ENCODE measurements around the gene GAL3ST2. TPM values are rescaled to one million over a fixed set of nuclear protein-coding genes. Genes with fewer than 3 reads are reported as not detected.
"Not testable (repeated sequence)": the region's sequence is repeated elsewhere in the genome, so short reads cannot be mapped to it uniquely, and the experiment has no call there.

Gene GAL3ST2
- total RNA-seq, 1 donor from 2014 or later, result 0.55 TPM

DNA sequence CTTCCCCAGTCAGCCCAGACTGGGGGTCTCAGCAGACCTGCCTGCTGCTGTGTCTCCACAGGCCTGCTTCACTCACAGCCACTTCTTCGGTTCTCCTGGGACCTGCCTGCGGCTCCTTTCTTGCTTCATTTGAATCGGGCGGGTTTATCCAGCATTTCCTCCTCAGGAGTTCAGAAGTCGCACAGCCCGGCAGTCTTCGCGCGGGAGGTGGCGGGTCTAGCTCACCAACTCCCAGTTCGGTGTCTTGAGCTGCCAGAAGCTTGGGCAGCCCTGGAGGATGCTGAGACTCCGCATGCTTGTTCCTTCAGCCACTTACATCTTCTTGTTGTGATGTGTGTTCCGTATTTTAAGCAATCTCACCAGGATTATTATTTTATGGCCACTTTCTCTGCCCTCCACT lies 31.3 kb upstream of the GAL3ST2 start:
- DNase-seq (ENCODE audit: low spot score) (no peak), ATAC-seq (no peak)

DNA sequence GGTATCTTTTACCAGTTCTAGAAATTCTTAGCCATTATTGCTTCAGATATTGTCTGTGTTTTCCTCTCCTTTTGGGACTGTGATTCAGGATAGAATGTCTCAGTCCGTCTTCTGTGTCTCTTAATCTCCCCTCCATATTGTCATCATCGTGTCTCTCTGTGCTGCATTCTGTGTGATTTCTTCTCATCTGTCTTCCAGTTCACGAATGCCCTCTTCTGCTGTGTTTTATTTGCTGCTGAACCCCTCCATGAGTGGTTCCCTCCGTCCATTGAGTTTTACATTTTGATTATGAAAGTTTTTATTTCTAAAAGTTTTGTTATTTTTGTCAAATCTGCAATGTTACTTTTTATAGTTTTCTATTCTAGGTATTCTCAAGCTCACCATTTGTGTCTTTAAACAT lies 30.5 kb upstream of the GAL3ST2 start:
- DNase-seq (ENCODE audit: low spot score) (no peak), ATAC-seq (no peak)

DNA sequence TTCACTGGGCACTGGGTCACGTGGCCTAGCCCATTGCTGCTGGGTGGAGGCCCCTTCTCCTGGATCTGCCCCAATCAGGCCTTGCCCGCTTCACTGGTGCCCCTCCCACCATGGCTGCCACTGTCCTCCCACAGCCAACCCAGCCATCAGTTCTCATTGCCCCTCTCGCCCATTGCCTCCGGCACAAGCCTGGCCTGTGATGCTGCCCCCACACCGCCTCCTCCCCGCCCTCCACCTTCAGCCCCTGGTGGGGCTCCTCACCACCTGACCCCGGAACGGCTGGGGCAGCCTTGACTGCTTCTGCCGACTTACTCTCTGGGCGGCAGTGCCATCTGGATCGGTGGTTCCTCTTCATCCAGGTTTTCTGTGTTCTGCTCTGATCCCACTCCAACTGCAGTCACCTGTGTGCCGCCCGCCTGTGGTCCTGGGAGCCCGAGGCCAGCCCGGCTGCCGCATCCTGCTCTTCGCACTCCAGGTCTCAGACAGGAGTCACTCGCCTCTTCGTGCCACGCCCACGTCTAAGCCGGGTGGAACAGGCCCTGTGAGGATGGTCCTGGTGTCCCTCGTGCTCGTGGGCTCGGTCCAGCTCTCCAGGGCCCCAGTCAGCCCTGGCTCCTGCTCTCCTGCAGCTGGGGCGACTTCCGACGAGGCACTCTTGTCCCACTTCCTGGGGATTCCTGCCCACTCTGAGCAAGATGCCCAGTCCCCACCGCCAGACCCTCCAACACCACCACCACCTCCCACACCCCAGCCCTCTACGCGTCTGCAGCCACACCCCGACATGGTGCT lies 28.0 kb upstream of the GAL3ST2 start:
- ATAC-seq (no peak), DNase-seq (ENCODE audit: low spot score) (no peak)

DNA sequence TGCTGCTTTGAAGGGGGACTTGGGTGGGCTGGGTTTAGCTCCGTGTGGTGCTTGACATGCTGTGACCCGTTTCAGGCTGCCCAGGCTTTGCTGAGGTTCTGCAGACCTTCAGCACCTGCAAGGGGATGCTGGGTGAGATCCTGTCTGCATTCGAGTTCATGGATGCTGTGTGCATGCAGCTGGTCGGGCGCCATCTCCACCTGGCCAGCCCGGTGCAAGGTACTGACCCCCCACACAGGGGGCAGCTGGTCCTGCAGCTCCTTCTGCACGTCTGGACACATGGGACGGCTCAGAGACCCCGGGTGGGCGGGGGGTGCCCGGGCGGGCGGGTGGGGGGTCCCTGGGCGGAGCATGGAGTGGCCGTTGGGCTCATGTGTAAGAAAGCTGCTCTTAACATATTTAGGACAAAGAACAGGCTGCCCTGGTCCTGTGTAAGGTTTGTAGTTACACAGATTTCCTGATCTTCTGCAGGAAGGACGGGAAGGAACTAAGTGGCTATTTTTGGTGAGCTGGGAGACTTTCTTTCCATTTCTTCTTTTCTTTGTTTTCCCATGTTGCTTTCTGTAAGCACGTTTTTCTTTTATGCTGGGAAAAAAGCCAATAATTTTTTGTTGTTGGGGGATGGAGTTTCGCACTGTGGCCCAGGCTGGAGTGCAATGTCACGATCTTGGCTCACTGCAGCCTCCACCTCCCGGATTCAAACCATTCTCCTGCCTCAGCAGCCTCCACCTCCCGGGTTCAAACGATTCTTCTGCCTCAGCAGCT lies 26.4 kb upstream of the GAL3ST2 start:
- no peak for DNase-seq (ENCODE audit: low spot score)
- no peak for ATAC-seq

DNA sequence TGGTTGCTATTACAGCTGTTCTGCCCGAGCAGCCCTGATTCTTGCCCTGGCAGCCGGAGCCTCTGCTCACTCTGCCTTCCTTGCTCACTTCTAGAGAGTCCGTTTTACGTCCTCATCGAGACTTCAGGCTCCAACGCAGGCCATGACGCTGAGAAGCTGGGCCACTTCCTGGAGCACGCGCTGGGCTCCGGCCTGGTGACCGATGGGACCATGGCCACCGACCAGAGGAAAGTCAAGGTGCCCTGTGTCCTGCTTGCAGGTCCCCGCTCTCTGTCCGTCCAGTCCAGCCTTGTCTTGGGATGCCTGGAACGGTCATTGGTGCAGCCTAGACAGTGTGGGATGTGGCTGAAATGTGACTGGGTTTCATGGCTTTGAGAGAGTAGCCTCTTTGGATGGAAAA lies 25.5 kb upstream of the GAL3ST2 start:
- ATAC-seq (no peak), DNase-seq (ENCODE audit: low spot score) (no peak)

DNA sequence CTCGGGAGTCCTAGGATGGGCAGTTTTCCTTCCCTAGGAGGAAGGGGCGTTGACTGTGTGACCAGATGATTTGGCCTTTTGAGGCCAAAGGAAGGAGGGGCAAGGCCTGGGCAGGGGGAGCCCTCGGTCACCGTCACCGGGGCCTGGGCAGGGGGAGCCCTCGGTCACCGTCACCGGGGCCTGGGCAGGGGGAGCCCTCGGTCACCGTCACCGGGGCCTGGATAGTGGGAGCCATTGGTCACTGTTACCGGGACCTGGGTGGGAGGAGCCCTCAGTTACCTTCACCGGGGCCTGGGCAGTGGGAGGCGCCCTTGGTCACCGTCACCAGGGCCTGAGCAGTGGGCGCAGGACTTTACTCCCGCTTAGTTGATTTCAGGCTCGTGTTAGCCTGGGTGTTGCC lies 24.8 kb upstream of the GAL3ST2 start:
- DNase-seq (ENCODE audit: low spot score), result no peak
- ATAC-seq, result no peak

DNA sequence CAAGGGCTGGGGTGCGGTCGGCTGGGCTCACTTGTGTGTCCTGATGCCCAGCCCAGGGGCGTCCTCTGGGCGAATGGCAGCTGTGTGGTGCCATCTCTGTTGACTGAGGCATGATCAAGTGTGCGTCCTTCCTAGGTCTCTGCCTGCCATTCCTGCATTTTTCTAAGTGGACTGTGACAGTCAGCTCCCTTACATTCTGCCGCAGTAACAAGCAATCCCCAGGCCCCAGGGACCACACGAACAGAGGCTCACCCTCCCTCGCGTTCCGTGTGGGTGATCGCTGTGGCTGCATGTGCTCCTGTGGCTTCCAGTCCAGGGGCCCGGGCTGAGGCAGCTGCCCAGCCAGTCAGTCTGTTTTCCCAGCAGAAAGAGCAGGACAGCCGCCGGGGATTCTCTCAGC lies 24.4 kb upstream of the GAL3ST2 start:
- ATAC-seq (no peak), DNase-seq (ENCODE audit: low spot score) (no peak)

DNA sequence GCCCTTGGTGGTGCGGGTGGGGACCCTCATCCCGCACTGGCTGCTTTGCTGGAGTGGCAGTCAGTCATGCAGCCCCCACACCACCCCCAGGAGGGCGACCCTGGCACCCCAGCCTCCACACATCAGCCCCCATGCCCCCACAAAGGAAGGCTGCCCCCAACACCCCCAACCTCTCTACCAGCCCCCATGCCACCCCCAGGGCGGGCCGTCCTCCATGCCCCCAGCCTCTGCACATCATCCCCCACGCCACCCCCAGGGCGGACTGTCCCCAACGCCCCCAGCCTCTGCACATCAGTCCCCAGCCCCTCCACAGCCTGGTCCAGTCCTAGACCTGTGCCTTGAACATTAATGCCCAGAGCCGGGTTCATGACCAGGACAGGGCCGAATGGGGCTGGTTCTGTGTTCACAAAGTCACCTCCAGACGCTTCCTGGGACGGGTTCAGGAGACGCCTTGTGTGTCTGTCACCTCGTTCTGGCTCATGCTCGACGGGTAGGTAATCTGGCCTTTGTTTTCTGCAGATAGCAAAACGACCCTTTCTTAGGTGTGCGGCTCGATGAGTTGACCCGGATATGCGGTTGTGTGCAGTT lies 23.8 kb upstream of the GAL3ST2 start:
- ATAC-seq (no peak), DNase-seq (ENCODE audit: low spot score) (no peak)

DNA sequence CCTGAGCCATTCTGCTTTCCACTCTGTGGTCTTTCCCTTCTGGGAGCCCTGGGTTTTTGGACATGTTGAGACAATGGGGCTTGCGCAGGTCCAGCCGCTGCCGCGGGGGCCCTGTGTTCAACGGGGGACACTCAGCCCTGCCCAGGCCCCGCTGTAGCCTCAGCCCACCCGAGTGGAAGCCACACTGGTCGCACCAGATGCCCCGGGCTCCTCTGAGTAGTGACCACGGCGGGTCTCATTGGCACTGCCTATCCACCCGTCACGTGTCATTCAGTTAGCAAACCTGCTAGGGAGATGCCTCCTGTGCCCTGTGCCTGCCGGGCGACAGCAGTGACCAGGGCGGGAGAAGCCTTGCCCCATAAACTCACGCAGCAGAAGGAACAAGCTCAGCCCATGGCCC lies 23.1 kb upstream of the GAL3ST2 start:
- ATAC-seq (no peak), DNase-seq (ENCODE audit: low spot score) (no peak)

DNA sequence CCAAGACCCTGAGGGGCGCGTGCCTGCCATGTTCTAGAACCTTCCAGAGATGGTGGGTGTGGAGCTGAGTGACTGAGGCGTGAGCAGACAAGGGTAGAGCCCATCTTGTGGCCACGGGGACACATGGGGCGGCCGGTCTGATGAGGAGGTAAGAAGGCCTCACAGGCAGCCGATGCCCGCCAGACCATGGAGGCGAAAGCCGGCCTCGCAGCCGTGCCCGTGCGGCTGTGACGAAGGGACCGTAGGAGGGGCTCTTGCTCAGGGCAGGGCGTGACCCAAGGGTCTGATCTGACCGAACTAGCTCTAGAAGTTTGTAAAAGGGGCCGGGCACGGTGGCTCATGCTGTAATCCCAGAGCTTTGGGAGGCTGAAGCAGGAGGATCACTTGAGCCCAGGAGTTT lies 22.6 kb upstream of the GAL3ST2 start:
- DNase-seq (ENCODE audit: low spot score), result no peak
- no peak for ATAC-seq

DNA sequence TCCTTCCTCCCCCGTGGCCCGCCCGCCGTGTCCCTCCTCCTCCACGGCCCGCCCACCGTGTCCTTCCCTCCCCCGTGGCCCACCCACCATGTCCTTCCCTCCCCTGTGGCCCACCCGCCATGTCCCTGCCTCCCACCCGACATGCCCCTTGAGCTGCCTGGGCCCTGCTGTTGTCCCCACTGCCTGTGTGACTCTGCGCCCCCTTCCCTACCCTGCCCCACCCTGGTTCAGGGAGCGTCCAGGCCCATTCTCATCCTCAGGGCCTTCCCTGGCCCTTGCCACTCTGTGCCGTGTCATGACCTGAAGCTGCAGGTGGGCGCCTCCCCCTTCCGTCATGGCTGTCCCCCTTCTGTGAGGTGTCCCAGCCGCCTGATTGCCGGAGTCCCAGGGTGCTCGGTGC lies 21.5 kb upstream of the GAL3ST2 start:
- DNase-seq (ENCODE audit: low spot score) (no peak), ATAC-seq (no peak)

DNA sequence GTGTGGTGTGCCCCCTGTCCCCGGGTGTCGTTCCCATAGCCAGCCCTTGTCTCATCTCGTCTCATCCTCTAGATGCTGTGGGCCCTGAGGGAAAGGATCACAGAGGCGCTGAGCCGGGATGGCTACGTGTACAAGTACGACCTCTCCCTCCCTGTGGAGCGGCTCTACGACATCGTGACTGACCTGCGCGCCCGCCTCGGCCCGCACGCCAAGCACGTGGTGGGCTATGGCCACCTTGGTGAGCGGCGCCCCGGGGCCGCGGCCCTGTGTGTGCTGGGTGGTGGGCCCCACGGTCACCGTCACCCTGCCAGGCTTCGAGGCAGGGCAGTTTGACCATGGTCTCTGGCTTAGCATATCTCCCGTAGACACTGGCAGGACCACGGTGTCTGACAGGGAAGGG lies 20.8 kb upstream of the GAL3ST2 start:
- DNase-seq (ENCODE audit: low spot score), result no peak
- no peak for ATAC-seq

DNA sequence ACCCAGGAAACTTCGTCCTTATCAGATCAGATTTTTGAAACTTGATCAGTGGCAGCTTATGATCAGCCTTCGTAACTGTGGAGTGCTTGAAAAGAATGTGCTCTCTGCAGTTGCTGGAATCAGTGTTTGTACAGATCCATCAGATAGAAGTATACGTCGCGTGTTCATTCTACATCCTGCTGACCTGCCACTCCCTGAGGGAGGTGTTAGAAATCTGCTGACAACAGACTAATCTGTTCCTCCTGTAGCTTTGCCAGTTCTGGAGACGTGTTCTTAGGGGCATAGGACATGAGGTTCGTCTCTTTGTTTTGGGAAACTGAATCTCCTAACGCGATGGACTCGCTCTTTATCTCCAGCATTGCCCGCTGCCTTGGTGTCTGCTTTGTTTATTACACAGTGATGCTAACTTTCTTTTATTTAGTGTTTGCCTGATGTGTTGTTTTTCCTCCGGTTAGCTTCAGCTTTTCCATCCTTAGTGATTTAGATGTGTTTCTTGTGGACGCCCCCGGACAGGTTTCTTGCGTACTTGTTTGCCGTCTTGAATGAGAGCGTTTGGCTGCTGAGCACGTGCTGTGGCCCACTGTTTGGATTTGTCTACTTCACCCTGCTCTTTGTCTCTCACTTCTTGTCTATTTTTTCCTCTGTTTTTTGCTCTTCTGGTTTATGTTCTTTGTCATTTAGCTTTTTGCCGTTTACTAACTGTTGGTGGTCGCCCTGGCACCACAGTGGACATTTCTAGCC lies 17.4 kb upstream of the GAL3ST2 start:
- ATAC-seq (no peak), DNase-seq (ENCODE audit: low spot score) (no peak)

DNA sequence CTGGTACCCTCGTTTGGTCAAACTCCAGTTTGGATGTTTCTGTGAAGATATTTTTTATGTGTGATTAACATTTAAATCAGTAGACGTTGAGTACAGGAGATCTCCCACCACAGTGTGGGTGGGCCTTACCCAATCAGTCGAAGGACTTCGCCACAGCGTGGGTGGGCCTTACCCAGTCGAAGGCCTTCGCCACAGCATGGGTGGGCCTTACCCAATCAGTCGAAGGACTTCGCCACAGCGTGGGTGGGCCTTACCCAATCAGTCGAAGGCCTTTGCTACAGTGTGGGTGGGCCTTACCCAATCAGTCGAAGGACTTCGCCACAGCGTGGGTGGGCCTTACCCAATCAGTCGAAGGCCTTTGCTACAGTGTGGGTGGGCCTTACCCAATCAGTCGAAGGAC lies 16.7 kb upstream of the GAL3ST2 start:
- not testable (repeated sequence) for ATAC-seq; DNase-seq (ENCODE audit: low spot score)

DNA sequence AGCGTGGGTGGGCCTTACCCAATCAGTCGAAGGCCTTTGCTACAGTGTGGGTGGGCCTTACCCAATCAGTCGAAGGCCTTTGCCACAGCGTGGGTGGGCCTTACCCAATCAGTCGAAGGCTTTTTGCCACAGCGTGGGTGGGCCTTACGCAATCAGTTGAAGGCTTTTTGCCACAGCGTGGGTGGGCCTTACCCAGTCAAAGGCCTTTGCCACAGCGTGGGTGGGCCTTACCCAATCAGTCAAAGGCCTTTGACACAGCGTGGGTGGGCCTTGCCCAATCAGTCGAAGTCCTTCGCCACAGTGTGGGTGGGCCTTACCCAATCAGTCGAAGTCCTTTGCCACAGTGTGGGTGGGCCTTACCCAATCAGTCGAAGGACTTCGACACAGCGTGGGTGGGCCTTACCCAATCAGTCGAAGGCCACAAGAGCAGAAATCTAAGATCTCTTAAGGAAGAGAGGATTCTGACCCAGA lies 16.3 kb upstream of the GAL3ST2 start:
- DNase-seq (ENCODE audit: low spot score), result no peak
- ATAC-seq, result no peak

DNA sequence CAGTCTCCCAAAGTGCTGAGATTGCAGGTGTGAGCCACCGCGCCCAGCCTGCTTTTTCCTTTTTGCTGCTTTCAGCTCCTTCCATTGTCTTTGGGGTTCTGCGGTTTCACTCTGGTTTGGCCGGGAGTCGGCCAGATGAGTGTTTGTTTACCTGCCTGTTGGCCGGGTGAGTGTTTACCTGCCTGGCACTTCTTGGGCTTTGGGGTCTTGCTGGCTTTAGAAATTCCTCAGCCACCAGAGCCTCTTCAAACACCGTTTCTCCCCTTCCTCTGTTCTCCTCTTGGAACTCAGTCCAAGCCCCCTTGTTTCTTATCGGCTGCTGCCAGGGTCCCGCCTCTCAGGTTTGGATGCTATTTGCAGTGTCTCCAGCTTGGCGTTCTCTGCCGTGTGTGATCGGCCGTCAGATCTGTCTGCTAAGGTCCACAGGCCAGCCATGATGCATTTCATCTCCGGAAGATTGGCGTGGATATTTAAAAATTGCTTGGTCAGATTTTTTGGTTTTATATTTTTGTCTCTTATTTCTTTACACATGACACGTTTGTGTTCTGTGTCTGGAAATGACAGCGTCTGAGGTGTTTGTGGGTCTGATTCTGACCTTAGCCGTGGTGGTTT lies 14.2 kb upstream of the GAL3ST2 start:
- DNase-seq (ENCODE audit: low spot score), result no peak
- ATAC-seq, result peak; percentile 53

DNA sequence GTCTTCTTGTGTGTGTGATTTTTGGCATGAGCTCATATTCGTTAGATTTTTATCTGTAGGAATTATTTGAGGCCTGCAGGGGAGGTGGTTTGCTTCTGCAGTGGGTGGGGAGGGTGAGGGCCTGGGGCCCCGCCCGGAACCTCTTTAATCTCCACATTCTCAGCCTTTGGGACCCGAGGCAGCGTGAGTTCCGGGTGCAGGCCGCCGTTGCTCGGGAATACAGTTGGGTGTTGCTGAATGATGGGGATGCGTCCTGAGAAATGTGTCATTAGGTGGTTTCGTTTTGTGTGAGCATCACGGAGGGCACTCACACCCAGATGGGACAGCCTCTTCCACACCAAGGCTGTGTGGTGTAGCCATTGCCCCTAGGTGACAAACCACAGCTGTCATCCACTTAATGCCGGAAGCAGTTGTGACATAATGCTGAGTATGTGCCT lies 13.7 kb upstream of the GAL3ST2 start:
- no peak for DNase-seq (ENCODE audit: low spot score)
- peak; percentile 10 for ATAC-seq

DNA sequence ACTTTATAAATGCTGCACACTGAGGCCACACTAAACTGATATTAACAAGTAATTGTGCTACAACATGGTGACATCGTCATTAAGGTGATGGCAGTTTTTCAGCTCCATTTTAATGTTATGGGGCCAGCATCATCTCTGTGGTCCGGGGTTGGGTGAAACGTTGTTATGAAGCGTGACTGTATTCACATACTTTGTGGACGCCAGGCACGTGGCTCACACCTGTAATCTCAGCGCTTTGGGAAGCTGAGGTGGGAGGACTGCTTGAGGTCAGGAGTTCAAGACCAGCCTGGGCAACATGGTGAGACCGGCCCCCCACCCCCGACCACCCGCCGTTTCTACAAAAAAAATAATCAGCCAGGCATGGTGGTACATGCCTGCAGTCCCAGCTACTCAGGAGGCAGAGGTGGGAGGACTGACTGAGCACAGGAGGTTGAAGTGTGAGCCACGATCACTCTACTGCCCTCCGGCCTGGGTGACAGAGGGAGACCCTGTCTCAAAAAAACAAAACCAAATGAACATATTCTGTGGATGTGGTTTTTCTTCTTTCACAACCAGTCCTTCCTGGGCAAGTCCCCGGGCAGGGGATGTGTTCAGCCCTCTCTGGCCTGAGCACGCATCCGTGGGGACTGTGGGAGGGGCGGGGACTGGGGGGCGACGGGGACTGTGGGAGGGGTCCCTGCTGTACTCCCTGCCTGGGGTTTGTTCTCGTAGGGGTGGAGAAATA lies 12.9 kb upstream of the GAL3ST2 start:
- no peak for ATAC-seq
- no peak for DNase-seq (ENCODE audit: low spot score)

DNA sequence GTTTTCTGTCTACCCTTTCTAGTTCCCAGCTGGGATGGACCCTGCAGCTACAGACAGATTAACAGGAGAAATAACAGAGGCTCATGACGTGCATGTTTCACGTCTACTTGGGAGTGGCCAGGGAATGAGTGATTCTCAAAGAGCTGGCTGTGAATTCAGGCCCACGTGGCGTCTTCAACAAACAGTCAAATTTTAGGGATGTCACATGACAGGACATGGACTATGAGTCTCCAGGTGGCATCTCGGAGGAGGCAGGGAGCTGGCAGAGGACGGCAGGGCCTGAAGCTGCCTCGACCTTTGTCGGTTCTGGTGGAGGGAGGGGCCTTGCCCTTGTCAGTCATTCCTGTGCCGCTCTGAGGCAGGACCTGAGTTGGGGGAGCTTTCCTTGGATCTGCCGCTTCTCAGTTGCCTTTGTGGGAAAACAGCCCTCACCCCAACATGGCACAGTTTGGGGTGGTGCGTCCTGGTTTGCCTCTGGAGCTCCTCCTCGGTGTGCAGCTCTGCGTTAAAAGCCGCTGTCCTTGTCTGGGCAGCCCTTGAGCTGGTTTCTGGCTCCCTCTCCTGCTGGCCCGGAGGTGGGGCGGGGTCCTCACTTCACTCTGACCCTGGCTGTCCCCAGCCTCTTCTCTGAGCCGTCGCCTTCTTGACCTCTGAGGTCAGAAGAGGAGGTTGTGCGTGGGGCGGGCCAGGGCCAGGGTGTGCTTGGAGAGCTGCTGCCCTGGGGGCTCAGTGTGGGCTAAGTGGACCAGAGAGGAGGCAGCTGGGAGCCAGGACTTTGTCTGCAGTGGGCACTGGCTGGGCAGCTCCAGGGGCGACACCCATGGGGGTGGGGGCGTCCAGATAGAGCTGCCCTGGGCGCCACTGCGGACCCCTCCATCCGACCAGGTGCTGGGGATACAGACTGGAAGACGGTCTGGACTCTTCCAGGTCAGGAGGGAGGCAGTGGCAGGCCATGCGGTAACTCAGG lies 12.1 kb upstream of the GAL3ST2 start:
- DNase-seq (ENCODE audit: low spot score), result peak; percentile 40
- ATAC-seq, result peak; percentile 9

Data from left lobe of liver (tissue), 2 donors.